SK-N-SH treated with all-trans-retinoic acid at 6 μM for 48 hours (cell line): ENCODE data around the gene CENPW.

Experiments
- ATAC-seq: fragments of 200-7000 bp; cut with Tn5 transposase; 3 replicates; pipeline ENCODE4 v1.9.1; 2020; ENCODE audit warnings: mild to moderate bottlenecking, moderate library complexity
- ARNTL ChIP-seq: fragments of 450-650 bp; formaldehyde crosslinking; IDR thresholded peaks from 2 replicates; pipeline ENCODE4 v1.5.0; 2020; ENCODE audit warnings: low read depth, mild to moderate bottlenecking, moderate library complexity, borderline replicate concordance
- BACH2 ChIP-seq: fragments of 250-450 bp; sonication (Bioruptor Pico); IDR thresholded peaks from 2 replicates; pipeline ENCODE4 v1.9.0; 2021; ENCODE audit warnings: mild to moderate bottlenecking, borderline replicate concordance
- ESRRG ChIP-seq: fragments of 250-450 bp; sonication (Bioruptor Pico); IDR thresholded peaks from 2 replicates; pipeline ENCODE4 v1.6.1; 2021; ENCODE audit warnings: mild to moderate bottlenecking
- GLIS3 ChIP-seq: fragments of 250-450 bp; sonication (Bioruptor Pico); IDR thresholded peaks from 2 replicates; pipeline ENCODE4 v1.5.0; 2020; ENCODE audit warnings: mild to moderate bottlenecking, moderate library complexity
- ISL1 ChIP-seq: fragments of 250-450 bp; sonication (Bioruptor Pico); IDR thresholded peaks from 2 replicates; pipeline ENCODE4 v2.1.2; 2022; ENCODE audit warnings: mild to moderate bottlenecking, moderate library complexity
- RARB ChIP-seq: fragments of 250-450 bp; sonication (Bioruptor Pico); IDR thresholded peaks from 2 replicates; pipeline ENCODE4 v1.8.0; 2021; ENCODE audit warnings: mild to moderate bottlenecking, moderate library complexity
- SNAI2 ChIP-seq: fragments of 250-450 bp; sonication (Bioruptor Pico); IDR thresholded peaks from 2 replicates; pipeline ENCODE4 v1.5.0; 2020; ENCODE audit warnings: mild to moderate bottlenecking, moderate library complexity
- TCF4 ChIP-seq: fragments of 250-450 bp; sonication (Bioruptor Pico); IDR thresholded peaks from 2 replicates; pipeline ENCODE4 v1.8.0; 2021; ENCODE audit warnings: mild to moderate bottlenecking, moderate library complexity, borderline replicate concordance
- ZFP3 ChIP-seq: fragments of 250-450 bp; sonication (Bioruptor Pico); IDR thresholded peaks from 2 replicates; pipeline ENCODE4 v1.5.0; 2020; ENCODE audit warnings: mild to moderate bottlenecking, moderate library complexity
- ZFP30 ChIP-seq: fragments of 450-650 bp; formaldehyde crosslinking; IDR thresholded peaks from 2 replicates; pipeline ENCODE4 v1.5.0; 2022; ENCODE audit warnings: mild to moderate bottlenecking, moderate library complexity
- ZNF565 ChIP-seq: fragments of 450-650 bp; formaldehyde crosslinking; conservative IDR thresholded peaks from 2 replicates; pipeline ENCODE4 v1.5.0; 2020; ENCODE audit warnings: low read depth, mild to moderate bottlenecking, moderate library complexity
- ZNF8 ChIP-seq: fragments of 450-650 bp; formaldehyde crosslinking; IDR thresholded peaks from 2 replicates; pipeline ENCODE4 v1.5.0; 2020; ENCODE audit warnings: mild to moderate bottlenecking, moderate library complexity
- TF ChIP-seq, protein P1 (sequence below): fragments of 250-450 bp; sonication (Bioruptor Pico); IDR thresholded peaks from 2 replicates; pipeline ENCODE4 v1.5.0; 2020; ENCODE audit warnings: mild to moderate bottlenecking, moderate library complexity
- TF ChIP-seq, protein P2 (sequence below): fragments of 250-450 bp; sonication (Bioruptor Pico); IDR thresholded peaks from 2 replicates; pipeline ENCODE4 v1.8.0; 2020; ENCODE audit warnings: mild to moderate bottlenecking, moderate library complexity, borderline replicate concordance
- TF ChIP-seq, protein P3 (sequence below): fragments of 250-450 bp; sonication (Bioruptor Pico); IDR thresholded peaks from 2 replicates; pipeline ENCODE4 v1.8.0; 2021; ENCODE audit warnings: low read depth, mild to moderate bottlenecking, moderate library complexity, borderline replicate concordance
- TF ChIP-seq, protein P4 (sequence below): fragments of 250-450 bp; sonication (Bioruptor Pico); IDR thresholded peaks from 2 replicates; pipeline ENCODE4 v1.5.1; 2021; ENCODE audit warnings: mild to moderate bottlenecking, moderate library complexity
- TF ChIP-seq, protein P5 (sequence below): fragments of 250-450 bp; sonication (Bioruptor Pico); IDR thresholded peaks from 2 replicates; pipeline ENCODE4 v1.5.1; 2020; ENCODE audit warnings: low read depth, mild to moderate bottlenecking, moderate library complexity

CENPW gene

DNA sequence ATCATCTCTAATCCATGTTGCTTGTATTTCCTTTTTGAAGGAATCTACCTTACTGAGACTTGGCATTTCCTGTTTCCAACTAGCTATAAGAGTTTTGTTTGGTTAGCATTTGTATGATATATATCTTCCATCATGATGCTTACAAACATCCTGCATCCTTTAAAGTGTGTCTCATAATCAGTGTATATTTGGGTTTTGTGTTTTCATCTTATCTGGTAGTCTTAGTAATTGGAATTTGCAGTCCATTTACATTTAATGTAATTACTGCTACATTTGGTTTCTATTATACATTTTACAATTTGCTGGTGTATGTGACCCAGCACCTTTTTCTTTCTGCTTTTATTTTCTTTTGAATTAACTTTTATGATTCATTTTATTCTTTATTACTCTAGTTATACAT is 12.6 kb downstream of the CENPW start:
- TF ChIP-seq, protein P1, sequence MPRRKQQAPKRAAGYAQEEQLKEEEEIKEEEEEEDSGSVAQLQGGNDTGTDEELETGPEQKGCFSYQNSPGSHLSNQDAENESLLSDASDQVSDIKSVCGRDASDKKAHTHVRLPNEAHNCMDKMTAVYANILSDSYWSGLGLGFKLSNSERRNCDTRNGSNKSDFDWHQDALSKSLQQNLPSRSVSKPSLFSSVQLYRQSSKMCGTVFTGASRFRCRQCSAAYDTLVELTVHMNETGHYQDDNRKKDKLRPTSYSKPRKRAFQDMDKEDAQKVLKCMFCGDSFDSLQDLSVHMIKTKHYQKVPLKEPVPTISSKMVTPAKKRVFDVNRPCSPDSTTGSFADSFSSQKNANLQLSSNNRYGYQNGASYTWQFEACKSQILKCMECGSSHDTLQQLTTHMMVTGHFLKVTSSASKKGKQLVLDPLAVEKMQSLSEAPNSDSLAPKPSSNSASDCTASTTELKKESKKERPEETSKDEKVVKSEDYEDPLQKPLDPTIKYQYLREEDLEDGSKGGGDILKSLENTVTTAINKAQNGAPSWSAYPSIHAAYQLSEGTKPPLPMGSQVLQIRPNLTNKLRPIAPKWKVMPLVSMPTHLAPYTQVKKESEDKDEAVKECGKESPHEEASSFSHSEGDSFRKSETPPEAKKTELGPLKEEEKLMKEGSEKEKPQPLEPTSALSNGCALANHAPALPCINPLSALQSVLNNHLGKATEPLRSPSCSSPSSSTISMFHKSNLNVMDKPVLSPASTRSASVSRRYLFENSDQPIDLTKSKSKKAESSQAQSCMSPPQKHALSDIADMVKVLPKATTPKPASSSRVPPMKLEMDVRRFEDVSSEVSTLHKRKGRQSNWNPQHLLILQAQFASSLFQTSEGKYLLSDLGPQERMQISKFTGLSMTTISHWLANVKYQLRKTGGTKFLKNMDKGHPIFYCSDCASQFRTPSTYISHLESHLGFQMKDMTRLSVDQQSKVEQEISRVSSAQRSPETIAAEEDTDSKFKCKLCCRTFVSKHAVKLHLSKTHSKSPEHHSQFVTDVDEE (CRISPR knock-in tag): no peak; the same call in 1 of the 2 replicates
- peak; percentile 80 for TF ChIP-seq TCF4 (CRISPR knock-in tag)
- ATAC-seq: no peak

DNA sequence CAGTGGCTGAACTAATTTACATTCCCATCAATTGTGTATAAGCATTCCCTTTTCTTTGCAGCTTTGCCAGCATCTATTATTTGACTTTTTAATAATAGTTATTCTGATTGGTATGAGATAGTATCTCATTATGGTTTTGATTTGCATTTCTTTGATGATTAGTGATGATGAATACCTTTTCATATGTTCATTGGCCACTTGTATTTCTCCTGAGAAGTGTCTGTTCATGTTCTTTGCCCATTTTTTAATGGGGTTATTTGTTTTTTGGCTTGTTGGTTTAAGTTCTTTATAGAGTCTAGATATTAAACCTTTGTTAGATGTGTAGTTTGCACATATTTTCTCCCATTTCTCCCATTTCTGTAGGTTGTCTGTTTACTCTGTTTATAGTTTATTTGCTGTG is 16.6 kb downstream of the CENPW start:
- TF ChIP-seq ARNTL (CRISPR knock-in tag): no peak
- TF ChIP-seq, protein P2, sequence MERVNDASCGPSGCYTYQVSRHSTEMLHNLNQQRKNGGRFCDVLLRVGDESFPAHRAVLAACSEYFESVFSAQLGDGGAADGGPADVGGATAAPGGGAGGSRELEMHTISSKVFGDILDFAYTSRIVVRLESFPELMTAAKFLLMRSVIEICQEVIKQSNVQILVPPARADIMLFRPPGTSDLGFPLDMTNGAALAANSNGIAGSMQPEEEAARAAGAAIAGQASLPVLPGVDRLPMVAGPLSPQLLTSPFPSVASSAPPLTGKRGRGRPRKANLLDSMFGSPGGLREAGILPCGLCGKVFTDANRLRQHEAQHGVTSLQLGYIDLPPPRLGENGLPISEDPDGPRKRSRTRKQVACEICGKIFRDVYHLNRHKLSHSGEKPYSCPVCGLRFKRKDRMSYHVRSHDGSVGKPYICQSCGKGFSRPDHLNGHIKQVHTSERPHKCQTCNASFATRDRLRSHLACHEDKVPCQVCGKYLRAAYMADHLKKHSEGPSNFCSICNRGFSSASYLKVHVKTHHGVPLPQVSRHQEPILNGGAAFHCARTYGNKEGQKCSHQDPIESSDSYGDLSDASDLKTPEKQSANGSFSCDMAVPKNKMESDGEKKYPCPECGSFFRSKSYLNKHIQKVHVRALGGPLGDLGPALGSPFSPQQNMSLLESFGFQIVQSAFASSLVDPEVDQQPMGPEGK (CRISPR knock-in tag): no peak
- no peak for TF ChIP-seq ZNF8 (CRISPR knock-in tag)
- no peak for ATAC-seq

DNA sequence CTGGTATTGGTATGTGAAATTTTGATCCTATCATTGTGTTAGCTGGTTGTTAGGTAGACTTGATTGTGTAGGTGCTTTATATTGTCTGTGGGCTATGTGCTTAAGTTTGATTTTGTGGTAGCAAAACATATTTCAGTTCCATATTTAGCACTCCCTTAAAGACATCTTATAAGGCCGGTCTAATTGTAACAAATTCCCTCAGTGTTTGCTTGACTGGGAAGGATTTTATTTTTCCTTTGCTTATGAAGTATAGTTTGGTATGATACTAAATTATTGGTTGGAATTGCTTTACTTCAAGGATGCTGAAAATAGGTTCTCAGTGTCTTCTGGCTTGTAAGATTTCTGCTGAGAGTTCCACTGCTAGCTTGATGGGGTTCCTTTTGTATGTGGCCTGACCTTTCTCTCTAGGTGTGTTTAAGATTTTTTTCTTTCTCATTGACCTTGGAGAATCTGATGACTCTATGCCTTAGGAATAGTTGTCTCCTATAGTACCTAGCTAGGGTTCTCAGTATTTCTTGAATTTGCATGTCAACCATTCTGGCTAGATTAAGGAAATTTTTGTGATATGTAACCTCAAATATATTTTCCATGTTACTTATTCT is 20.1 kb downstream of the CENPW start:
- TF ChIP-seq BACH2 (CRISPR knock-in tag) (no peak), SNAI2 (CRISPR knock-in tag) (no peak), ZNF8 (CRISPR knock-in tag) (no peak), ISL1 (CRISPR knock-in tag) (no peak), GLIS3 (no peak), ESRRG (CRISPR knock-in tag) (no peak), ZNF565 (no peak), RARB (CRISPR knock-in tag) (no peak), ARNTL (CRISPR knock-in tag) (no peak), ZFP30 (no peak)
- TF ChIP-seq, protein P3, sequence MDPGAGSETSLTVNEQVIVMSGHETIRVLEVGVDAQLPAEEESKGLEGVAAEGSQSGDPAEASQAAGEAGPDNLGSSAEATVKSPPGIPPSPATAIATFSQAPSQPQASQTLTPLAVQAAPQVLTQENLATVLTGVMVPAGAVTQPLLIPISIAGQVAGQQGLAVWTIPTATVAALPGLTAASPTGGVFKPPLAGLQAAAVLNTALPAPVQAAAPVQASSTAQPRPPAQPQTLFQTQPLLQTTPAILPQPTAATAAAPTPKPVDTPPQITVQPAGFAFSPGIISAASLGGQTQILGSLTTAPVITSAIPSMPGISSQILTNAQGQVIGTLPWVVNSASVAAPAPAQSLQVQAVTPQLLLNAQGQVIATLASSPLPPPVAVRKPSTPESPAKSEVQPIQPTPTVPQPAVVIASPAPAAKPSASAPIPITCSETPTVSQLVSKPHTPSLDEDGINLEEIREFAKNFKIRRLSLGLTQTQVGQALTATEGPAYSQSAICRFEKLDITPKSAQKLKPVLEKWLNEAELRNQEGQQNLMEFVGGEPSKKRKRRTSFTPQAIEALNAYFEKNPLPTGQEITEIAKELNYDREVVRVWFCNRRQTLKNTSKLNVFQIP (CRISPR knock-in tag): no peak
- TF ChIP-seq, protein P4, sequence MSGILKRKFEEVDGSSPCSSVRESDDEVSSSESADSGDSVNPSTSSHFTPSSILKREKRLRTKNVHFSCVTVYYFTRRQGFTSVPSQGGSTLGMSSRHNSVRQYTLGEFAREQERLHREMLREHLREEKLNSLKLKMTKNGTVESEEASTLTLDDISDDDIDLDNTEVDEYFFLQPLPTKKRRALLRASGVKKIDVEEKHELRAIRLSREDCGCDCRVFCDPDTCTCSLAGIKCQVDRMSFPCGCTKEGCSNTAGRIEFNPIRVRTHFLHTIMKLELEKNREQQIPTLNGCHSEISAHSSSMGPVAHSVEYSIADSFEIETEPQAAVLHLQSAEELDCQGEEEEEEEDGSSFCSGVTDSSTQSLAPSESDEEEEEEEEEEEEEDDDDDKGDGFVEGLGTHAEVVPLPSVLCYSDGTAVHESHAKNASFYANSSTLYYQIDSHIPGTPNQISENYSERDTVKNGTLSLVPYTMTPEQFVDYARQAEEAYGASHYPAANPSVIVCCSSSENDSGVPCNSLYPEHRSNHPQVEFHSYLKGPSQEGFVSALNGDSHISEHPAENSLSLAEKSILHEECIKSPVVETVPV: no peak
- TF ChIP-seq, protein P5, sequence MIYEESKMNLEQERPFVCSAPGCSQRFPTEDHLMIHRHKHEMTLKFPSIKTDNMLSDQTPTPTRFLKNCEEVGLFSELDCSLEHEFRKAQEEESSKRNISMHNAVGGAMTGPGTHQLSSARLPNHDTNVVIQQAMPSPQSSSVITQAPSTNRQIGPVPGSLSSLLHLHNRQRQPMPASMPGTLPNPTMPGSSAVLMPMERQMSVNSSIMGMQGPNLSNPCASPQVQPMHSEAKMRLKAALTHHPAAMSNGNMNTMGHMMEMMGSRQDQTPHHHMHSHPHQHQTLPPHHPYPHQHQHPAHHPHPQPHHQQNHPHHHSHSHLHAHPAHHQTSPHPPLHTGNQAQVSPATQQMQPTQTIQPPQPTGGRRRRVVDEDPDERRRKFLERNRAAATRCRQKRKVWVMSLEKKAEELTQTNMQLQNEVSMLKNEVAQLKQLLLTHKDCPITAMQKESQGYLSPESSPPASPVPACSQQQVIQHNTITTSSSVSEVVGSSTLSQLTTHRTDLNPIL: no peak
- TF ChIP-seq, all 23 proteins: peak for 0
- ATAC-seq: no peak

DNA sequence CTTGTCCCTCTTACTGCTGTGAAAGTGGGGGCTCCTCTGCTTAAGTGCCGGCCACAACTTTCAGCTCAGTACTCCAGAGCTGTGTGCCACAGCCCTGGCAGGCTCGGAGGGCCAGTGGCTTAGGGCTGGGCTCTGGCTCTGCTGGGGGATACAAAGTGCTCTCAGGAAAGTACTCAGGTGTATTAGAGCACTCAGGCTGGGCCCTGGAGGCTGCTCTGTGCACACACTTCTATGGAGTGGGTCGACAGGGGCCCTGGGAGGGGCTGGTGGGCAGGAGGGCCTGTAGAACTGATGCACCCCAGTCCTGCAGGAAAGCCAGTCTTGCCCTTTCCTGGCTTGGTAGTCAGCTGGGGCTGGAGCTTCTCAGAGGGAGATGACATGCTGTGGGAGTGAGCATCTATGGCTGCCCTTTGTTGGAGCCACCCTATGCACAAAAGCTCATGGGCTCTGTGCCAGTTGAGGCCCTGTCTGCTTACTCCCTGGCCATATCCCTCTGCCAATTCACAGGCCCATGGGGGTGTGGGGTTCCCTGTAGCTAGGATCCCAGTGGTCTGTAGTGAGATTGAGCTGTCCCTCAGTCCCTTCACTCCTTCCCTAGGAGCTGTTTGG is 22.0 kb downstream of the CENPW start:
- ATAC-seq: no peak
- TF ChIP-seq, protein P1 (CRISPR knock-in tag): no peak
- TF ChIP-seq, protein P5: no peak
- TF ChIP-seq, protein P4: no peak
- TF ChIP-seq GLIS3: no peak
- TF ChIP-seq, protein P2 (CRISPR knock-in tag): no peak
- no peak for TF ChIP-seq ZFP3 (CRISPR knock-in tag)
